Measurements from ENCODE around the gene CD86. TPM values are rescaled to one million over a fixed set of nuclear protein-coding genes. Genes with fewer than 3 reads are reported as not detected.
A peak's percentile ranks its signal among the peaks of the same experiment; 100 is the strongest.
"Not testable (repeated sequence)": the region's sequence is repeated elsewhere in the genome, so short reads cannot be mapped to it uniquely, and the experiment has no call there.

Gene CD86
- total RNA-seq, 1 donor from 2014 or later, result not detected

GRCh38 chr3:122146466-122146865 is 91.3 kb downstream of the CD86 start:
- peak; percentile 69 for DNase-seq (ENCODE audit: low read depth)
- TF ChIP-seq, protein P1, sequence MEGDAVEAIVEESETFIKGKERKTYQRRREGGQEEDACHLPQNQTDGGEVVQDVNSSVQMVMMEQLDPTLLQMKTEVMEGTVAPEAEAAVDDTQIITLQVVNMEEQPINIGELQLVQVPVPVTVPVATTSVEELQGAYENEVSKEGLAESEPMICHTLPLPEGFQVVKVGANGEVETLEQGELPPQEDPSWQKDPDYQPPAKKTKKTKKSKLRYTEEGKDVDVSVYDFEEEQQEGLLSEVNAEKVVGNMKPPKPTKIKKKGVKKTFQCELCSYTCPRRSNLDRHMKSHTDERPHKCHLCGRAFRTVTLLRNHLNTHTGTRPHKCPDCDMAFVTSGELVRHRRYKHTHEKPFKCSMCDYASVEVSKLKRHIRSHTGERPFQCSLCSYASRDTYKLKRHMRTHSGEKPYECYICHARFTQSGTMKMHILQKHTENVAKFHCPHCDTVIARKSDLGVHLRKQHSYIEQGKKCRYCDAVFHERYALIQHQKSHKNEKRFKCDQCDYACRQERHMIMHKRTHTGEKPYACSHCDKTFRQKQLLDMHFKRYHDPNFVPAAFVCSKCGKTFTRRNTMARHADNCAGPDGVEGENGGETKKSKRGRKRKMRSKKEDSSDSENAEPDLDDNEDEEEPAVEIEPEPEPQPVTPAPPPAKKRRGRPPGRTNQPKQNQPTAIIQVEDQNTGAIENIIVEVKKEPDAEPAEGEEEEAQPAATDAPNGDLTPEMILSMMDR (conservative IDR thresholded peaks at IDR 0.05; ENCODE audit: low read depth, low read length), result no peak

GRCh38 chr3:122148941-122149627 is 93.9 kb downstream of the CD86 start:
- H3K4me3 ChIP-seq (ENCODE audit: low read depth, low read length), result no peak overlapping the region
- DNase-seq (ENCODE audit: low read depth), result no peak
- TF ChIP-seq, protein P1 (conservative IDR thresholded peaks at IDR 0.05; ENCODE audit: low read depth, low read length), result no peak

More at GRCh38 chr3:122146466-122146865, 91.3 kb downstream of the CD86 start:
- no peak overlapping the region for H3K4me3 ChIP-seq (ENCODE audit: low read depth, low read length)

- no peak for DNase-seq (ENCODE audit: low read depth)
- TF ChIP-seq, protein P1 (conservative IDR thresholded peaks at IDR 0.05; ENCODE audit: low read depth, low read length), result no peak
- no peak overlapping the region for H3K4me3 ChIP-seq (ENCODE audit: low read depth, low read length)
Measured at GRCh38 chr3:122151480-122151879, 96.3 kb downstream of the CD86 start.

DNA sequence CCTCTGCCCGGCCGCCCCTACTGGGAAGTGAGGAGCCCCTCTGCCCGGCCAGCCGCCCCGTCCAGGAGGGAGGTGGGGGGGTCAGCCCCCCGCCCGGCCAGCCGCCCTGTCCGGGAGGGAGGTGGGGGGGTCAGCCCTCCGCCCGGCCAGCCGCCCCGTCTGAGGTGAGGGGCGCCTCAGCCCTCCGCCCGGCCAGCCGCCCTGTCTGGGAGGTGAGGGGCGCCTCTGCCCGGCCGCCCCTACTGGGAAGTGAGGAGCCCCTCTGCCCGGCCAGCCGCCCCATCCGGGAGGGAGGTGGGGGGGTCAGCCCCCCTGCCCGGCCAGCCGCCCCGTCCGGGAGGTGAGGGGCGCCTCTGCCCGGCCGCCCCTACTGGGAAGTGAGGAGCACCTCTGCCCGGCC is 109.8 kb downstream of the CD86 start:
- H3K4me3 ChIP-seq (ENCODE audit: low read depth, low read length); DNase-seq (ENCODE audit: low read depth): not testable (repeated sequence)

DNA sequence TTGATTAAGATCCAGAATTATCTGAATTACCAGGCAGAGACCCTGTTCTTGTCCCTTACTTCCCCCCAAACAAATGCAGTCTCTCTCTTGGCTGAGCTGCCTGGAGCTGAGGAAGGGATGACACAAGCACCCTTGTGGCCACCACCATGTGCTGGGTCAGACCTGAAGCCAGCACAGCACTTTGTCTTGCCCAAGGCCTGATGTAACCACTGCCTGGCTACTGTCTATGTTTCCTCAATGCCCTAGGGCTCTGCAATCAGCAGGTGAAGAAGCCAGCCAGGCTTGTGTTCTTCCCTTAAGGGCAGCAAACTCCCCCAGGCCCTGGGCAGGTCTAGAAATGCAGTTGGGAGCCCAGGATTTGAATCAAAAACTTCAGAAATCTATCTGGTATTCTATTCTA is 112.5 kb downstream of the CD86 start:
- TF ChIP-seq, protein P1 (conservative IDR thresholded peaks at IDR 0.05; ENCODE audit: low read depth, low read length), result no peak
- no peak for DNase-seq (ENCODE audit: low read depth)
- H3K4me3 ChIP-seq (ENCODE audit: low read depth, low read length), result no peak overlapping the region

DNA sequence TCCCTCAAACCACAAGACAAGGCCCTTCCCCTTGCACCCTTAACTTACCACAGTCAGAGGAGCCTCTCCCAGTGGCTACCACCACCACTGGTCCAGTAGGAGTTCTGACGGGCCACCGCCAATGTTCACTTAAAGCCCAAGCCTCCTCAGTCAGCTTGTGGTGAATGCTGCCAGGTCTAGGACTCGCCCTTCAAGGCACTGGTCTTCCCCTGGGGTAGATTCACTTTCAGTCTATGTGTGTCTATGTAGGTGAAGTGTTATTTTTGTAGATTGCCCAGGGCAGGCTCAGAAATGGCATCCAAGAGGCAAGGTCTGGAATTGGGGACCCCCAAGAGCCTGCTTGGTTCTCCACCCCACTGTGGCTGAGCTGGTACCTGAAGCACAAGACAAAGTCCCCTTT is 112.9 kb downstream of the CD86 start:
- TF ChIP-seq, protein P1 (conservative IDR thresholded peaks at IDR 0.05; ENCODE audit: low read depth, low read length), result no peak
- no peak for DNase-seq (ENCODE audit: low read depth)
- no peak overlapping the region for H3K4me3 ChIP-seq (ENCODE audit: low read depth, low read length)

GRCh38 chr3:122169911-122170310 is 114.7 kb downstream of the CD86 start:
- DNase-seq (ENCODE audit: low read depth), result no peak

More at GRCh38 chr3:122169911-122170310, 114.7 kb downstream of the CD86 start:
- TF ChIP-seq, protein P1 (conservative IDR thresholded peaks at IDR 0.05; ENCODE audit: low read depth, low read length), result no peak
- H3K4me3 ChIP-seq (ENCODE audit: low read depth, low read length), result no peak overlapping the region

Other genes with a start within 250 kb of the CD86 start
- 13.5 and 19.5 TPM in 2 replicates for gene IQCB1, start 220.3 kb upstream of the CD86 start, total RNA-seq
- 2.9 and 3.0 TPM in 2 replicates for gene EAF2, start 220.2 kb upstream of the CD86 start, total RNA-seq
- gene SLC15A2, start 161.0 kb upstream of the CD86 start, total RNA-seq, result 0.22 and 0.40 TPM in 2 replicates
- 2.2 and 2.8 TPM in 2 replicates for gene ILDR1, start 33.1 kb upstream of the CD86 start, total RNA-seq
- 0.06 TPM in 1 of 2 replicates, not detected in the other for gene CASR, start 128.3 kb downstream of the CD86 start, total RNA-seq

All from epithelial cell of proximal tubule (primary cell).